Mammary epithelial cell (primary cell): Measurements from ENCODE around the gene ADI1.
A peak's percentile ranks its signal among the peaks of the same experiment; 100 is the strongest.

Experiments used
- EZH2 ChIP-seq: IDR thresholded peaks from 2 replicates; pipeline ENCODE4 v1.6.1; 2012; ENCODE audit warnings: low read length, inconsistent platforms, borderline replicate concordance
- TF ChIP-seq, protein P1 (sequence below), 2 donors: IDR thresholded peaks in 1 of 2; conservative IDR thresholded peaks in 1 of 2; 2 replicates each; pipeline ENCODE4 v1.5.1; 2011 to 2012; ENCODE audit warnings: inconsistent platforms in 2 of 2, low read length in 2 of 2, mild to moderate bottlenecking in 2 of 2, control low read depth in 1 of 2, low read depth in 1 of 2; ENCODE audit not compliant: insufficient read depth in 1 of 2; ENCODE audit errors: extremely low read depth in 1 of 2

DNA sequence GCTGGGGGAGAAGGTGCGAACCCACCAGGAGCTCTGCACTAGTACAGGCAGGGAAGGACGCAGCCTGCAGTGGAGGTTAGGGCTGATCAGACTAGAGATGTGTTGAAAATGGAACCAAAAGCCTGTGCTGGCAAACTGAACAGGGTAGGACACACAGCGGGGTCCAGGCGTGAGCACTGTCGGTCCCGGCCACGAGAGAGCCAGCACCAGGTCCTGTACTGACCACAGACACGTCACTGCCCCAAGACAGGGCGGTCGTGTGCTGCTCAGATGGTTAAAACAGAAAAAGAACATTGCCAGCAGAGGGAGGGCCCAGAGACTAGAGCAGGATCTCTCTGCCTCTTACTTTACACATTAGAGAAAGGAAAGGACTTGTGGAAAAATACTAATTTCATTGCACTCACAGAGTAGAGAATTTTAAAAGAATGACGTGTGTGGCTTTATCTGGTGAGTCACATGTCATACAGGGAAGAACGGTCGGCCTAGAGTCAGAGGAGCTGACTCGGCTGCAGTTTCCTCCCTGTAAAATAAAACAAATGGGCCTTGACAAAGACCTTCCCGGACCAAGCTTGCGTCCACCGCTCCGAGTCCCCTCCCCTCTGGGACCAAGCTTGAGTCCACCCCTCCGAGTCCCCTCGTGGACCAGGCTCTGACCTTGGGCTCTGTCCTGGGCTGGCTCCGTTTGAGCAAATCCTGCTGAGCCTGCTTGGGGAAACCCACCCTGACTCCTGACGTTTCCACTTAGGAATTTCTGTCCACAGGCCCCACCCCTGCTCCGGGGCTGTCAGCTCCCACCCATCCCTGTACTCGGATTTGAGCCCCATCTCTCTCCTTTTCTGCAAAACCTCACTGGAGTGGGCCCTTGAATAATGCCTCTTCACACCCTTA is 16.7 kb upstream of the ADI1 start:
- TF ChIP-seq, protein P1, sequence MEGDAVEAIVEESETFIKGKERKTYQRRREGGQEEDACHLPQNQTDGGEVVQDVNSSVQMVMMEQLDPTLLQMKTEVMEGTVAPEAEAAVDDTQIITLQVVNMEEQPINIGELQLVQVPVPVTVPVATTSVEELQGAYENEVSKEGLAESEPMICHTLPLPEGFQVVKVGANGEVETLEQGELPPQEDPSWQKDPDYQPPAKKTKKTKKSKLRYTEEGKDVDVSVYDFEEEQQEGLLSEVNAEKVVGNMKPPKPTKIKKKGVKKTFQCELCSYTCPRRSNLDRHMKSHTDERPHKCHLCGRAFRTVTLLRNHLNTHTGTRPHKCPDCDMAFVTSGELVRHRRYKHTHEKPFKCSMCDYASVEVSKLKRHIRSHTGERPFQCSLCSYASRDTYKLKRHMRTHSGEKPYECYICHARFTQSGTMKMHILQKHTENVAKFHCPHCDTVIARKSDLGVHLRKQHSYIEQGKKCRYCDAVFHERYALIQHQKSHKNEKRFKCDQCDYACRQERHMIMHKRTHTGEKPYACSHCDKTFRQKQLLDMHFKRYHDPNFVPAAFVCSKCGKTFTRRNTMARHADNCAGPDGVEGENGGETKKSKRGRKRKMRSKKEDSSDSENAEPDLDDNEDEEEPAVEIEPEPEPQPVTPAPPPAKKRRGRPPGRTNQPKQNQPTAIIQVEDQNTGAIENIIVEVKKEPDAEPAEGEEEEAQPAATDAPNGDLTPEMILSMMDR (conservative IDR thresholded peaks at IDR 0.05 in 1 of 2, IDR thresholded peaks at IDR 0.05 in 1 of 2; ENCODE audit: extremely low read depth in 1 of 2, insufficient read depth in 1 of 2, low read depth in 1 of 2, low read length in 2 of 2) = peak; percentile 6 to 7
- no peak for TF ChIP-seq EZH2
